GM12873 (cell line): ENCODE results near the gene PPP3CA.

Experiments
- CTCF ChIP-seq: IDR thresholded peaks from 2 replicates; pipeline ENCODE4 v1.5.1; 2012; ENCODE audit warnings: low read depth, mild to moderate bottlenecking, moderate library complexity, low read length, control low read depth; ENCODE audit not compliant: insufficient read depth; ENCODE audit errors: missing control alignments

PPP3CA gene

GRCh38 chr4:101126059-101126458 is 221.3 kb downstream of the PPP3CA start:
- no peak for TF ChIP-seq CTCF

GRCh38 chr4:101125045-101125942 is 222.0 kb downstream of the PPP3CA start:
- TF ChIP-seq CTCF, result no peak

- no peak for TF ChIP-seq CTCF
Measured at GRCh38 chr4:101123231-101123630, 224.1 kb downstream of the PPP3CA start.

- no peak for TF ChIP-seq CTCF
Measured at GRCh38 chr4:101122019-101122418, 225.3 kb downstream of the PPP3CA start.

GRCh38 chr4:101119141-101119540 is 228.2 kb downstream of the PPP3CA start:
- TF ChIP-seq CTCF, result no peak

- no peak for TF ChIP-seq CTCF
Measured at GRCh38 chr4:101118617-101119016, 228.7 kb downstream of the PPP3CA start.

GRCh38 chr4:101115887-101116286 is 231.4 kb downstream of the PPP3CA start:
- no peak for TF ChIP-seq CTCF
